Measurements from ENCODE around the gene ODF2.

Gene ODF2

GRCh38 chr9:128512820-128513219 lies 57.0 kb downstream of the ODF2 start:
- Histone ChIP-seq H3K36me3 (peaks cover 71% of the 10 kb centered on the region), H3K27me3 (no peaks in the 10 kb centered on the region), H3K9me3 (no peaks in the 10 kb centered on the region), H3K4me1 (ENCODE audit: control insufficient read depth in 1 of 2, insufficient read depth in 1 of 2, low read depth in 1 of 2, low read length in 1 of 2) (no peaks in the 10 kb centered on the region), H3K4me3 (ENCODE audit: low read depth in 1 of 2, low read length in 1 of 2) (no peak overlapping the region), H3K27ac (no peak overlapping the region)
- TF ChIP-seq, protein P1, sequence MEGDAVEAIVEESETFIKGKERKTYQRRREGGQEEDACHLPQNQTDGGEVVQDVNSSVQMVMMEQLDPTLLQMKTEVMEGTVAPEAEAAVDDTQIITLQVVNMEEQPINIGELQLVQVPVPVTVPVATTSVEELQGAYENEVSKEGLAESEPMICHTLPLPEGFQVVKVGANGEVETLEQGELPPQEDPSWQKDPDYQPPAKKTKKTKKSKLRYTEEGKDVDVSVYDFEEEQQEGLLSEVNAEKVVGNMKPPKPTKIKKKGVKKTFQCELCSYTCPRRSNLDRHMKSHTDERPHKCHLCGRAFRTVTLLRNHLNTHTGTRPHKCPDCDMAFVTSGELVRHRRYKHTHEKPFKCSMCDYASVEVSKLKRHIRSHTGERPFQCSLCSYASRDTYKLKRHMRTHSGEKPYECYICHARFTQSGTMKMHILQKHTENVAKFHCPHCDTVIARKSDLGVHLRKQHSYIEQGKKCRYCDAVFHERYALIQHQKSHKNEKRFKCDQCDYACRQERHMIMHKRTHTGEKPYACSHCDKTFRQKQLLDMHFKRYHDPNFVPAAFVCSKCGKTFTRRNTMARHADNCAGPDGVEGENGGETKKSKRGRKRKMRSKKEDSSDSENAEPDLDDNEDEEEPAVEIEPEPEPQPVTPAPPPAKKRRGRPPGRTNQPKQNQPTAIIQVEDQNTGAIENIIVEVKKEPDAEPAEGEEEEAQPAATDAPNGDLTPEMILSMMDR (IDR thresholded peaks at IDR 0.05), result no peak

- Histone ChIP-seq H3K9me3 (no peaks in the 10 kb centered on the region), H3K4me1 (ENCODE audit: control insufficient read depth in 1 of 2, insufficient read depth in 1 of 2, low read depth in 1 of 2, low read length in 1 of 2) (no peaks in the 10 kb centered on the region), H3K36me3 (peaks cover 91% of the 10 kb centered on the region), H3K27me3 (no peaks in the 10 kb centered on the region), H3K27ac (no peak overlapping the region), H3K4me3 (ENCODE audit: low read depth in 1 of 2, low read length in 1 of 2) (no peak overlapping the region)
- TF ChIP-seq, protein P1 (IDR thresholded peaks at IDR 0.05), result no peak
These were observed 66.2 kb downstream of the ODF2 start for GRCh38 chr9:128521956-128522355.

- H3K4me1 ChIP-seq (ENCODE audit: control insufficient read depth in 1 of 2, insufficient read depth in 1 of 2, low read depth in 1 of 2, low read length in 1 of 2), result no peaks in the 10 kb centered on the region
- H3K36me3 ChIP-seq, result peaks cover 94% of the 10 kb centered on the region
- TF ChIP-seq, protein P1 (IDR thresholded peaks at IDR 0.05), result no peak
- no peaks in the 10 kb centered on the region for H3K27me3 ChIP-seq
- H3K9me3 ChIP-seq, result no peaks in the 10 kb centered on the region
- no peak overlapping the region for H3K27ac ChIP-seq
- H3K4me3 ChIP-seq (ENCODE audit: low read depth in 1 of 2, low read length in 1 of 2), result no peak overlapping the region
These were observed 67.6 kb downstream of the ODF2 start for GRCh38 chr9:128523199-128523925.

GRCh38 chr9:128526720-128527119 lies 70.9 kb downstream of the ODF2 start:
- H3K9me3 ChIP-seq, result no peaks in the 10 kb centered on the region
- H3K27ac ChIP-seq, result no peak overlapping the region
- no peaks in the 10 kb centered on the region for H3K27me3 ChIP-seq
- H3K4me3 ChIP-seq (ENCODE audit: low read depth in 1 of 2, low read length in 1 of 2), result no peak overlapping the region
- TF ChIP-seq, protein P1 (IDR thresholded peaks at IDR 0.05), result no peak
- H3K4me1 ChIP-seq (ENCODE audit: control insufficient read depth in 1 of 2, insufficient read depth in 1 of 2, low read depth in 1 of 2, low read length in 1 of 2), result no peaks in the 10 kb centered on the region
- peaks cover 97% of the 10 kb centered on the region for H3K36me3 ChIP-seq

GRCh38 chr9:128528445-128529160 lies 72.8 kb downstream of the ODF2 start:
- Histone ChIP-seq H3K36me3 (peaks cover 96% of the 10 kb centered on the region), H3K4me3 (ENCODE audit: low read depth in 1 of 2, low read length in 1 of 2) (no peak overlapping the region), H3K27ac (no peak overlapping the region), H3K27me3 (no peaks in the 10 kb centered on the region), H3K9me3 (no peaks in the 10 kb centered on the region), H3K4me1 (ENCODE audit: control insufficient read depth in 1 of 2, insufficient read depth in 1 of 2, low read depth in 1 of 2, low read length in 1 of 2) (no peaks in the 10 kb centered on the region)
- TF ChIP-seq, protein P1 (IDR thresholded peaks at IDR 0.05), result no peak
